T1000 (cell line): Measurements from ENCODE around the gene ZIC2.
A peak's percentile ranks its signal among the peaks of the same experiment; 100 is the strongest.

Experiments used
- DNase-seq: peaks from one replicate; lab custom pipeline; 2025; ENCODE audit warnings: mixed read lengths; lab: John Stamatoyannopoulos, UW

The ZIC2 gene

DNA sequence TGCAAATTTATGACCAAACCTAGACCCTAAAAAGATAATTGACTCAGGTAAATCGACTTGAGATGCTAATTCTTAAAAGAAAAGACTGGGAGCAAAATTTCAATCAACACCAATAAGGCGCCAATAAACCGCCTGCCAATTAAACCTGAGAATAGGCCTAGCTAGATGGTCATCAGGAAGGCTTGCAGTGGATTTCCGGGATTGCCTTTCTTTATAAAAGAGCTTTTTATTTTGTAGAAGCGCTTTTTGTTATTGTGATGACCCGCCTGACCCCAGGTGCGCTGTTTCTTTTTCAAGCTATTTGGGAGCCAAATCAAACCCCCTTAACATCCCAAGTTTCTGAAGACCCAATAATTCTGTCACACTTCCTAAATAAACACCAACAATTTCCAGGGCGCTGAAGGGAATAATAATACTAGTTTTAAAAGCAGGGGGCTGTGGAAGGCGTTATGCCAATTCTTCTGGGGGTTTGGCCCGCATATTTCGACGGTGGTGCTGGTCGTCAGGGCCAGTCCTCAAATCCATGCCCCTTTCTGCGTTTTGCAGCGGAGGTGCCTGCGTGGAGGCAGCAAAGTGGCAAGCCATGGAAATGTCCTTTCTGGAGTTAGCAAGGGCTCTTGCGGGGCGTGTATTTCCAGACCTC lies 7.2 kb upstream of the ZIC2 start:
- DNase-seq, result no peak

DNA sequence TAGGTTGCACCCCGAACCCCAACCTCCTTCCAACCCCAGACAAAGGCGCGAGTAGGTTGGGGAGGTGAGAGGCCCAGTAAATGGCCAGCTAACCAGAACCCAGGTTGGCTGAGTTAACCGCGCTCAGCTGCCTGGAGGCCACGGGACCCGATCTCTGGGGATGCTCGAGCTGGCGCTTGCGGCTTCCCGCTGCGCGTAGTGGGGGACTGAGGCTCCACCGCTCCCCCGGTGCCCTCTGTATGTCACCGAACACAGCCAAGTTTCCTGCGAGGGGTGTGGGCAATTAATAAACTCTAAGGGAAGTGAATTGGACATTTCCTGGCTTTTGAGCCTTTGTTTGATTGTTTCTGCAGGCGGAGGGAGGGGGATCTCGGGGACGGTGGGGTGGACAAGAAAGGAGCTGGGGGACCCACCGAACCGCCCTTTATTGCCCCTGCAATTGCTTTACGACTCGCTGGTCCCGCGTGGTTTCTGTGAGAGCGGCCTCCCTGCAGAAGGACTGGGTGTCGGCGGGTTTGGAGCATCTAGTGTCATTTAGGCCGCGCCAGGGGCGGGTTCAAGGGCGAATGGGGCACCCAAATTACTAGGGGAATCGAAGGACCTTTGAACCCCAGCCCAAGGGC lies 6.5 kb upstream of the ZIC2 start:
- DNase-seq, result no peak

DNA sequence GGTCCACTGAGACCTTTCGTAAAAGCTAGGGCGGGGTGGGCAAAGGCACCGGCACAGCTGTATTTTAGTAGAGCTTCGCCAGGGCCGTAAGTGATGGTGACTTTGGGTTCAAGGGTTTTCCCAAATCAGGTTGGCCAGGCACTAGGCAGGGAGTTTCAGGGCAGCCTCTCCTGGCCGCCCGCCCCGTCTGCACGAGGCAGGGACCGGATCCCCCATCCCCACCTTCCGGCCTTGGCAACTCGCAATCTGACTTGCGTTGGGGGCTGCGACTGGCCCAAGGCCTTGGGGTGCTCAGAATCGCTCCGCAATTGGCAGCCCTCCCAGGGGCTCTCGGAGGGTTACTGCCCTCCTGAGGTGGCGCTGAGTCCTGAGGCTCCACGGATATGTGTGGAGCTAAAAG lies 6.0 kb upstream of the ZIC2 start:
- no peak for DNase-seq

DNA sequence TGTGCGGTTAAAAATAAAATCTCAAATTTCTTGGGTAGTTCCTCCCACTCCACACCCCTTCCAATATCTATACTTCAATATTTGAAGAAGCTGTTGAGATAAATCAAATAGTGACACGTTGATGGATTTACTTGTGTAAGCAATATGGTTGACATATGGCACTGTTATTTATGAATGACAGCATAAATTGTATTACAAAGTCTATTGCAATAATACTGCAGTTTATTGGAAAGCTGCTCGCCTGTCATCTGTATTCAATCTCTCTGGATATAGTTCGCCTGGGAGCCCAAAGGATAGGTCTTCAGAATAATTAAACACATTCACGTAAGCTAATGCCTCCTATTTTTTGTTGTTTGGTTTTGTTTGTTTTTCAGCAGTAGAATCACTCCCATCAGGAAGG lies 5.0 kb upstream of the ZIC2 start:
- no peak for DNase-seq

DNA sequence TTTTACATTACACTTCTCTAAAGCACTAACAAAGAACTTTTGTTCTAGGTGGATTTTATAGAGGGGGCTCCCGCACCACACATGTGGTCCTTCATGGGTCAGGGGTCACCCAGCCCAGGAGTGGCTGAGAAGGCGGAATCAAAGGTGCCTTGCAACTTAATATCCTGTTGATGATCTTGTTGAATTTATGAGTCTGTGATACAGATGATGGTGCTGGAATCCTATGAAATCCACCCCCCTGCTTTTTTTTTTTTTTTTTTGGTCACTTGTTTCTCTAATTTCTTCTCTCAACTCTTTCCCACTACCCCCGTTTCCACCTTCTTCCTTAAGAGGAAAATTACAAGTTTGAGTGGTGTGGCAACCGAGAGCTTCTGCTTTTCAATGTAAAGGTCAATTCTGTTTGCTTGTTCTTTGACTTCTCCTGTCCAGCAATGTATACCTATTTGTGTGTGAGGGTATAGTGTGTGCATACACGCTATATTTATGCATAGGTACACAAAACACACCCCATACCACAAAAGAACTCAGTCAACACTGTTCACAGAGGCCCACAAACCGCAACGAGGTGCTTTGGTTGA lies 4.2 kb upstream of the ZIC2 start:
- DNase-seq, result no peak

DNA sequence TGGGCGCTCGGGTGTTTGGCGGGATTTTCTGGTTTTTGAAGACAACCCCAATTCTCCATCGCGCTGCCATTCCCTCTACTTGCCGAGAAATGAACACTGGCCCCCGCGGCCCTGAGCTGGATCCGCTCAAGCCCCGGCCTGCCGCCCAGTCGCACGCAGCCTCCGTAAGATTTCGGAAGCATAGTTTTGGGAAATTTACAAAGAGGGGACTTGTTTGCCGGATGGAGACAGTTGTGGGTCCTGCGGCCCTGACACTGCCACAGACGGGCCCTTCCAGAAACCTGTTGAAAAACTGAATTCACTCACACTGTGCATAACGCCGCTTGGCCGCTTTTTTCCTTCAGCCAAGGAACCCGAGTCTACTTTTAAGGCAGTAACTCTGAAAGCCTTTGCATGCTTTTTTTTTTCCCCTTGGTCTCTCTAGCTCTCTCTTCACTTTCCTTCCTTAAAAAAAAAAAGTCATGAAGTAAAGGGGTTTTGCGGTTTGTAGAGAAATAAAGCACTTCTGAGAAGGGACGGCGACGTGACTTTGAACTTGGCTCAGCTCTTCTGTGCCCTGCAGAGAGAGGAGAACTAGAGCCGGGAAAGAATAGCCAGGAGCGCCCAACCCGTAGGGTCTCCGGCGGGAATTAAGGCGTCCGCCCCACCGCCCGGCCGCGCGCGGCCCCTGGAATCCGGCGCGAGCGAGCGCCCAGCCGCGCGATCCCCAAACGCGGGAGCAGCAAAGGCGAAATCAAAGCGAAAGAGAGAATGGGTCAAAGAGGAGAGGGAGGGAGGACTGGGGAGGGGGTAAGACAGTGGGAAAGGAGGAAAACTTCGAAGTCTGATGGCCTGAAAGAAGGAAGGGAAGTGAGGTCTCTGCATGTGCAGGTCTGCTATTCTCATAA lies 3.4 kb upstream of the ZIC2 start:
- DNase-seq, result no peak

DNA sequence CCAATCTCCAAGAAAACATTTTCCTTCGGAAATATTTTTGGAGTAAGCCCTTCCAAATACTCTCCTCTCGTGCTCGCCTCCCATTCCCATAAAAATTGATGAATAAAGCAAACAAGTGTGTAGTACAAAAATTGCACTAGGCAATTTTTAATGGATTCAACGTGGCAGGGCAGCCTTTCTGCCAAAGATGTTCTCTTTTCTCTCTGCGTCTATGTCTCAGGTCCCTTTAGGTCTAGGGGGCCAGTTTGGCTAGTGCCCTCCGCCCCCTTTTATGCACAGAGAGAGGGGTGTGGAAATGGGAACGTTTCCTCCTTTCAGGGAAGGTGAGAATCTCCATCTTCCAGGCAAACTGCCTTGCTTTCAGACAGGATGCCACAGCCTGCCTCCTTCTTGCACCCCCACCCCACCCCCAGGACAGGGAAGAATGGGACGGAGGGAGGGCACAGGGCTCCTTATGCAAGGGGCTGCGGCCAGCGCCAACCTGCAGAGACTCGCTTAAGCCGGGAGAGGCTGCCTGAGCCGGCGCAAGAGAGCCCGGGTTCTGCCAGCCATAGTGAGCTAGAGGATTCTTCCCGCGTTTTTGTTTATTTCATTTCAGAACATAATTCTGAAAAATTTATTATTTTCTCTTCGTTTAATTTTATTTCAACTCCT lies 2.7 kb upstream of the ZIC2 start:
- no peak for DNase-seq

DNA sequence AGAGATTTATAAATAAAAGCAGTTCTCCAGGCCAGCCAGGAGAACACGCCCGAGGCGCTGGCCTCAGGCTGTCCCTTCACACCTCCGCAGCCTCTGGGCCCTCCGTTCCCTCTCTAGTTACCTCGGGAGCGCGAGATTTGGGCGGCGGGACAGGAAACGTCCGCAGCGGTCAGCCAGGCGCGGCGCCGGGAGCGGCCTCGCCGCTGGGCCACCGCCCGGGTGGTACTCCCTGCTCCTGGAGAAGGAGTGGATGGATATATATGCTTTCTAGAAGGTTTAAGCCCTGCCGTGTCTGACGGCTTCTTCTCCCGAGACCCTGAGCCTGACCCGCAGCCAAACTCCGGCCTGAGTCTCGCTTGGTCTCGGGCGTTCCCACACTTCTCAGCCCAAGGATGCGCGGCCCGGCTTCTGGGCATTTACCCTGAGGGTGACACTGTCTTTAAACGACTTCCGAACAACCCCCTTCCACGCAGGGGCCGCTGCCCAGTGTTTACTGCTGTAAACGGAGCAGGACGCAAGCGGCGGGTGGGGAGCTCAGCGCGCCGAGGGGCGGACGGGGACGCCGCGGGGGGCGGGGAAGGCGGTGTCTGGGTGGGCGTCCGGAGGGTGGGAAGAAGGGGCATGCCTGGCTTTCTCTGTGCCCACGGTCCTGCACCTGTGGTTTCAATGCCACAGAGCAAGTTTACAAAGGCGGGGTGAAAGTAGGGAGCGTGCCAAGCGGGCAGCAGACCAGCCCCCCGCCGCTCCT lies 2.0 kb upstream of the ZIC2 start:
- DNase-seq, result no peak

DNA sequence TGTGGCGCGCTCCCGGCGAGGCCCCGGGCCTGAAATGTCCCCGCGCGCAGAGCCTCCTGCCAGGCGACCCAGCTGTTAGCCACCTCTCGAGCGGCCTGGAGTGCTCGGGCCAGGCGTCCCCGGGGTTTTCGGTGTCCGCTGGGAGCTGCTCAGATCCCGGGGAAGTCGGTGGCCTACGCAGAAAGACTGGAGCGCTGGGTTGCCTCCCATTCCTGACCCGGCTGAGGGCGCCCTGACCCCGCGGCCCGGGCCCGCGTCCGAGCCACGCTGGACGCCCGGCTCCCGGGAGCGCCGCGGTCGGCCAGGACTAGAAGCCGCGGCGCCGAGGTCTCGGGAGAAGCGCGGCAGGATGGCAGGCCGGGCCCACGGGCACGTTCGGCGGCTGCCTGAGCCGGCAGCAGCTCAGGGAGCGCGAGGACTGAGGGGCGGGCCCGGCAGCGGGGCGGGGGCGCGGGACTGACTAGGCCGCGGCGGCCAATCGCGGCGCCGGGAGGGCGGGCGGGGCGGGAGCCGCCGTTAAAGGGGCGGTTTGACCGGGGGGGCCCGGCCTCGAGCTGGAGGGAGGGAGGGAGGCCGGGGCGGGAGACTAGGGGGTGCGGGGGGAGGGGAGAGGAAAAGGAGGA lies 1.3 kb upstream of the ZIC2 start:
- peak; percentile 61 for DNase-seq

DNA sequence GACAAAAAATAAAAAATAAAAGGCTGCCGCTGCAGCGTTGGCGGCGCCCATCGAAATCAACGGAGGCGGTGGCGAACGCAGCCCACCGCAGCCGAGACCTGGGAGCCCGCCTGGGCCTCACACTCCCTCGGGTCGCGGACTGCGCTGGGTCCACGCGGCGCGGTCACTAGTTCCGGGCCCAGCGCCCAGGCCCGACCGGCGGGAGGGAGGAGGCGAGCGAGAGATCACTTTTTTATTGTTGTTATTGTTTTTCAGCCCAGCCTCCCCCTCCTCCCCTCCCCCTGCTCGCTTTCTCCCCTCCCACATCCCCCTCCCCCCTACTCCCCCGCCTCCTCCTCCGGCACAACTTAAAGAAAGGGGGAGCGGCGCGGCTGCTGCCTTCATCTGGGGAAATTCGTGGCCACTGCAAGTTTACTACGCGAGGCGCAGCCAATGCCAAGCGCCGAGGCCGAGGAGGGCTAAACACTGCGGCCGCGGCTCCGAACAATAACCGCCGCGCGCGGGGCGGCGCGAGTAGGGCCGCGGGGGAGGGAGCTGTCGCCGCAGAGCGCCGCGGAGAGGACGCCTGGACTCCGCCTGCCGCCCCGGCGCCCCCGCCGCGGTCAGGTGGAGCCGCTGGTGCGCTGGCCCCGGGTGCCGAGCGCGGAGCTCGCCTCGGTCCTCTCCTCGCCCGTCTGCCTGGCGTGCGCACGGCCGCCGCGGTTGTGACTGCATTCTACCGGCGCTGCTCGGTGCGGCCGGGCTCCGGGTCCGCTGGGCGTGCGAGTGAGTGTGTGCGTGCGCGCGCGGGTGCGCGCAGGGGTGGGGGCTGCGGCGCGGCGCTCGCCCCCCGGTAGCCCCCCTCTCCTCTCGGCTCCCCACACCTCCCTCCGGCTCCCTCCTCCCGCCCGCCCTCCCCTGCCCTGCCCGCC lies 505 bp upstream of the ZIC2 start:
- DNase-seq, result peak; percentile 49

DNA sequence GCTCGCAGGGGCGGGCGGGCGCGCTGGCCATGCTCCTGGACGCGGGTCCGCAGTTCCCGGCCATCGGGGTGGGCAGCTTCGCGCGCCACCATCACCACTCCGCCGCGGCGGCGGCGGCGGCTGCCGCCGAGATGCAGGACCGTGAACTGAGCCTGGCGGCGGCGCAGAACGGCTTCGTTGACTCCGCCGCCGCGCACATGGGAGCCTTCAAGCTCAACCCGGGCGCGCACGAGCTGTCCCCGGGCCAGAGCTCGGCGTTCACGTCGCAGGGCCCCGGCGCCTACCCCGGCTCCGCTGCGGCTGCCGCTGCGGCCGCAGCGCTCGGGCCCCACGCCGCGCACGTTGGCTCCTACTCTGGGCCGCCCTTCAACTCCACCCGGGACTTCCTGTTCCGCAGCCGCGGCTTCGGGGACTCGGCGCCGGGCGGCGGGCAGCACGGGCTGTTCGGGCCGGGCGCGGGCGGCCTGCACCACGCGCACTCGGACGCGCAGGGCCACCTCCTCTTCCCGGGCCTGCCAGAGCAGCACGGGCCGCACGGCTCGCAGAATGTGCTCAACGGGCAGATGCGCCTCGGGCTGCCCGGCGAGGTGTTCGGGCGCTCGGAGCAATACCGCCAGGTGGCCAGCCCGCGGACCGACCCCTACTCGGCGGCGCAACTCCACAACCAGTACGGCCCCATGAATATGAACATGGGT lies 599 bp downstream of the ZIC2 start:
- DNase-seq, result no peak

DNA sequence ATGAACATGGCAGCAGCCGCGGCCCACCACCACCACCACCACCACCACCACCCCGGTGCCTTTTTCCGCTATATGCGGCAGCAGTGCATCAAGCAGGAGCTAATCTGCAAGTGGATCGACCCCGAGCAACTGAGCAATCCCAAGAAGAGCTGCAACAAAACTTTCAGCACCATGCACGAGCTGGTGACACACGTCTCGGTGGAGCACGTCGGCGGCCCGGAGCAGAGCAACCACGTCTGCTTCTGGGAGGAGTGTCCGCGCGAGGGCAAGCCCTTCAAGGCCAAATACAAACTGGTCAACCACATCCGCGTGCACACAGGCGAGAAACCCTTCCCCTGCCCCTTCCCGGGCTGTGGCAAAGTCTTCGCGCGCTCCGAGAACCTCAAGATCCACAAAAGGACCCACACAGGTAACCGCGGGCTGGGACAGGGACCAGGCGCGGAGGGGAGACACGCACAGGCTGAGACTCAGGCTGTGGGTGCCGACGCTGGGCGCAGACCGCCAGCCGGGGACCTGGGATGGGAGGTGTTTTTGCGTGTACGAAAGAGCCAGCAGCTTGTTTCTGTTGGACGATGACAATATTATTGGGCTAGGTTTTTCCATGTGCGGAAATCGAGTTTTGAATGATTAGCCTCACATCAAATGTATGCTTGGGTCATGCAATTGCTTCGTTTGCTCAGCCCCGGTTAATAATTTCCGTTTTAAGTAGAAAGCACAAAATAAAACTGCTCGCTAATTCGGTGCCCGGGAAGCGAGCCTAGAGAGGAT lies 1.3 kb downstream of the ZIC2 start:
- no peak for DNase-seq

DNA sequence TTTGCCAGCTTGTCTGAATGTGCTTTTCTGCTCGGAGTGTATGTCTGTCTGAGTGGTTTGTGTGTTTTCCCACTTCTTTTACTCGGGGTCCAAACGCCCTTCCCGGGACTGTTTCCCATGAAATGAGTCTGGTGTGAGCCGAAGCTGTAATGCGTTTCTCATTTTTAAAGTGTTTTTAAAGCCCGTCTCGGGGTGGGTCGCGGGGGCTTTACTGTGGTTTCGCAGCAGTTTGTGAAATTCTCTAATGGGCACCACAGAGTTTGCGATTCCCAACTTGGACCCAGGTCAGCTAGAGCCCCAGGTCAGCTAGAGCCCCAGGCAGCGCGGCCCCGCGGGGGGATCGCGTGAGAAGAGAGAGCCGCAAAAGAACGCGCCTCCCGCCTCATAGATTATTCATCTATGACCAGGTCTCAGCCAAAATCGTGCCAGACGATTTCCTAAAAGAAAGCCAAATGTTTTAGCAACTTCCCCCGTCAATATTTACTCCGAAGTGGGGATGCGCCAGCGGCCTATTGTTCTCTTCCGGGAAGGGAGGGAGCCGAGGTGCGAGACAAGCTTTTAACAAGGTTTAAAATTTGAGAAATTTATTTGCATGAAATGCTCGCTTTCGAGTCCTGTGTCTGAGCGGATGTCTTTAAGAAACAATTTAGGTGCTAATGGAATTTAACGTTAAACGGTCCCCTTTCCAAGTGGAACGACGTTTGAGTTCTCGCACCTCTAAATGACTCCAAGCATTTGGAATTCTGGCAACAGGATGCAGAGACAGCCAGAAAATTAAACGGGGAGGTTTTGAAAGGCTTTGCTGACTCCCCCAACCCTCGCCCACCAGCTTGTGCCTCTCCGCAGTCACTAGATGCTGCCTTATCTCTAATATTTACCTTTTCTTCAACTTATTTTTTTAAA lies 2.2 kb downstream of the ZIC2 start:
- DNase-seq, result no peak

DNA sequence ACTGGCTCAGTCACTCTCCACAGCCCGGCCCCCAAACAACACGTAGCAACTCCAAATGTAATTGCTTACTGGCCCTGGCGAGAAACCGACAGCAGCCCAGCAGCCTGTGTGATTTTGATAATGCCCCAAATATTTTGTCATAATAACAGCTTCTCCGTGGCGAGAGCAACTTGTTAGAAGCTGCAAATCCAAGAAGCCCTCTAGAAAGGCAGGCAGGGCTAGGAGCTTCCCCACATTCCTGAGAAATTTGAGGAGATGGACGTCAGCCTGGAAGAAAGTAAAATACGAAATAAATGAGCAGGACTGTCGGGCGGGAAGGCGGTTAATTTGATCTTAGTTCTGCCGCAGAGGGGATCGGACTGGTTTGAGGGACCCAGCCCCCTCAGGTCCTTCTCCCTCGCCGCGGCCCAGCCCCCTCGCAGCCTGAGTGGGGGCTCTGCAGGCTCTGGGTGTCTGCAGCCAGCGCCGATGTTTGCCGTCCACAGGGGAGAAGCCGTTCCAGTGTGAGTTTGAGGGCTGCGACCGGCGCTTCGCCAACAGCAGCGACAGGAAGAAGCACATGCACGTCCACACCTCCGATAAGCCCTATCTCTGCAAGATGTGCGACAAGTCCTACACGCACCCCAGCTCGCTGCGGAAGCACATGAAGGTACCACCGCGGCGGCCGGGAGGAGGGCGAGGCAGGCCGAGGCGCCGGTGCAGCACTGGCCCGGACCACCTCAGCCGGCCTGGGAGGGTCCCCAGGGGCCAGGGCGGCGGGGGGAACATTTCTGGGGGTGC lies 3.1 kb downstream of the ZIC2 start:
- no peak for DNase-seq

DNA sequence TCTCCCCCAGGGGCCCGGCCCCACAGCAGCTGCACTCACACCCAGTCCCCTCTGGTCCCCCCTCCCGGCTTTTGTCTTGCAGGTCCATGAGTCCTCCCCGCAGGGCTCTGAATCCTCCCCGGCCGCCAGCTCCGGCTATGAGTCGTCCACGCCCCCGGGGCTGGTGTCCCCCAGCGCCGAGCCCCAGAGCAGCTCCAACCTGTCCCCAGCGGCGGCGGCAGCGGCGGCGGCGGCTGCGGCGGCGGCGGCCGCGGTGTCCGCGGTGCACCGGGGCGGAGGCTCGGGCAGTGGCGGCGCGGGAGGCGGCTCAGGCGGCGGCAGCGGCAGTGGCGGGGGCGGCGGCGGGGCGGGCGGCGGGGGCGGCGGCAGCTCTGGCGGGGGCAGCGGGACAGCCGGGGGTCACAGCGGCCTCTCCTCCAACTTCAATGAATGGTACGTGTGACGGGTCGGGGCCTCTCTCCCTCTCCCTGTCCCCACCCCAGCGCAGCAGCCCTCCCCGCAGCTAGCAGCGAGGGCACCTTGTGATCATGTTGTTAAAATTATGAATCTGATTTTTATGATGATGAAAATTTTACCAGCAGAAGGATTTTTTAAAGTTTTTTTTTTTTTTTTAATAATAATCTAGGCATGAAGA lies 3.8 kb downstream of the ZIC2 start:
- DNase-seq, result no peak

DNA sequence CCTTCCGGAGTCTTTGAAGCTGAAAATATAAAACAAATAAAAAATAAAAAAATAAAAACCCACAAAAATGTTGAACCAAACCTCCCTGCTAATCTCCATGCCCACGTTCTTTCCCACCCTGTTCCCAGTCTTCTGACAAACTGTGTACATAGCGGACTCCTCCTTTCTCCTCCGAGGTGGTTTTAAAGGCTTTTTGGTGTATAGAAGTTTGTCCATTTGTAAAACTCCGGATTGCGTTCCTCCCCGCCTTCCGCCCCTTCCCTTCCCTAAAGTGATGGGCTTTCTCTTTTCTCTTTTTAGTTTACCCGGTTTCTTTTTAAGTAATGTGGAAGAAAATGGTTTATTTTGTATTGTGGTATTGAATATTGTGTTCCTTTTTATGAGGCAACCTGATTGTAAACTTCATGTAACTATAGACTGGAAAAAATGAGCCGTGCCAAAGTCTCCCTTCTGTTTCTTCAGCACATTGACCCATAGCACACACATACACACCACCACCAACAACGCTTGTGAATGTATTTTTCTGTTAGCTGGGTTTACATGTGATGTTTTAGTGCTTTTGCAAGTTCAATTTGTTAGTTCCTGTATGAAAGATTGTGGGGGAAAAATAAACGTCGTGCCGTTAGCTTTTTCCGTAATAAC lies 4.4 kb downstream of the ZIC2 start:
- no peak for DNase-seq
